ENCODE data around the gene SPINDOC.

DNA sequence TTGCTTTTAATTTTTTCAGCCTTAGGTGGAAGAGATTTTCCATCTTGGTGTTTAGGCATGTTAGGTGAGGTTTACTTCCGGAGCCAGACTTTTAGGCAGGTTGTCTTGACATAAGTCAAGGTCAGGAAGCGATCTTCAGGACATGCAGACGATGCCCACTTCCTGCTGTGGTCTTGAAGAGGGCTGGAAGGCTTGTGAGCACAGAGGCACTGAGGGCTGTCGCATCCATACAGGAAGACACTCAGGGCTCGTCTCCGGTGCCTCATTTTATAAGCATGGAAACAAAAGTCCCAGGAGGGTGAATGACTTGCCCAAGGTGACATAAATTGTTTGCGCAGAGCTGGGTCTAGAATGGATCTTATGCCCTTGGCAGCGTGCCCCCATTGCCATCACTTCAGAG is 56.4 kb downstream of the SPINDOC start:
- TF ChIP-seq CTCF (IDR thresholded peaks at IDR 0.05), result no peak
- TF ChIP-seq POLR2A (IDR thresholded peaks at IDR 0.05), result no peak
- TF ChIP-seq EP300 (IDR thresholded peaks at IDR 0.05; ENCODE audit: low read depth), result no peak
